ENCODE measurements around the gene CCL19. TPM values are rescaled to one million over a fixed set of nuclear protein-coding genes. Genes with fewer than 3 reads are reported as not detected.

CCL19 gene
- total RNA-seq, 1 donor from 2014 or later: not detected

DNA sequence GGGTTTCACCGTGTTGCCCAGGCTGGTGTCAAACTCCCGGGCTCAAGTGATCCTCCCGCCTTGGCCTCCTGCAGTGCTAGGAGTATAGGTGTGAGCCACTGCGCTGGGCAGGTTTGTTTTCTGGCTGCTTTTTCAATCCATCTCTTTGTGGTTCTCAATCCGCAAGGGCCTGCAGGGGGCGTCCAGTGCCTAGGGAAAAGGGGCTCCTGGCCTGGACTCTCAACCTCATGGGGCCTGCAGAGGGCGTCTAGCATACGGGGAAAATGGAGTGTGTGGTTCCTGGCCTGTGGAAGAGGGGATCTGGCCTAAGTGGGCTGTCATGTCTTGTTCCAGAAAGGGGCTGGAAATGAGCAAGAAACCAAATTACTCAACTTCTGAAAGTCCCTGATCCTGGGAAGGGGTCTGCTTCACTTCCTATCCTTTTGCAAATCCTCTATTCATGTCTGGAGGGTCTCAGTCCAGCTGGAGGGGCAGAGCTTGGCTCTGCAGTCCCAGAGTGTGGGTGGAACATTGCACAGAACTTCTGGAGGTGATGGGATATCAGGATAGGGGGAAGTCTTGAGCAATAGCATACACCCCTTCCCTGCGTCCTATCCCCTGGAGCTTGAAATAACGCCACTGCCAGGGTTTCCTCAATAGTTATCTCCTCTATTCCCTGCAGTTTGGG lies 15.9 kb downstream of the CCL19 start:
- H2AFZ ChIP-seq (replicated peaks): no peak overlapping the region

DNA sequence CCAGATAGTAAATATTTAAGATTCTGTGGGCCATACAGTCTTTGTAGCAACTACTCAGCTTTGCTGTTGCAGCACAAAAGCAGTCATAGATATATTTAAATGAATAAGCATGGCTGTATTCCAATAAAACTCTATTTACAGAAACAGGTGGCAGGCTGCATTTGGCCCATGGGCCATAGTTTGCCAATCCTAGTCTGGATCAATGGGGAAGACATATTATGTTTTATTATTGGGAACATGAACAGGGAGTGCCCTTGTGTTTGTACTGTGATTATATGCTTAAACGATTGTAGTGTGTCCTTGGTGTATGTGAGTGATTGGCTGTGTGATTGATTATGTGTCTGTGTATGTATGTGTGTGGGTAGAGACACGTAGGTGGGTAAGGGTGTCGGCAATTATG lies 16.6 kb downstream of the CCL19 start:
- TF ChIP-seq, protein P1, sequence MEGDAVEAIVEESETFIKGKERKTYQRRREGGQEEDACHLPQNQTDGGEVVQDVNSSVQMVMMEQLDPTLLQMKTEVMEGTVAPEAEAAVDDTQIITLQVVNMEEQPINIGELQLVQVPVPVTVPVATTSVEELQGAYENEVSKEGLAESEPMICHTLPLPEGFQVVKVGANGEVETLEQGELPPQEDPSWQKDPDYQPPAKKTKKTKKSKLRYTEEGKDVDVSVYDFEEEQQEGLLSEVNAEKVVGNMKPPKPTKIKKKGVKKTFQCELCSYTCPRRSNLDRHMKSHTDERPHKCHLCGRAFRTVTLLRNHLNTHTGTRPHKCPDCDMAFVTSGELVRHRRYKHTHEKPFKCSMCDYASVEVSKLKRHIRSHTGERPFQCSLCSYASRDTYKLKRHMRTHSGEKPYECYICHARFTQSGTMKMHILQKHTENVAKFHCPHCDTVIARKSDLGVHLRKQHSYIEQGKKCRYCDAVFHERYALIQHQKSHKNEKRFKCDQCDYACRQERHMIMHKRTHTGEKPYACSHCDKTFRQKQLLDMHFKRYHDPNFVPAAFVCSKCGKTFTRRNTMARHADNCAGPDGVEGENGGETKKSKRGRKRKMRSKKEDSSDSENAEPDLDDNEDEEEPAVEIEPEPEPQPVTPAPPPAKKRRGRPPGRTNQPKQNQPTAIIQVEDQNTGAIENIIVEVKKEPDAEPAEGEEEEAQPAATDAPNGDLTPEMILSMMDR (IDR thresholded peaks at IDR 0.05): no peak
- TF ChIP-seq EZH2phosphoT487 (IDR thresholded peaks at IDR 0.05) (no peak), EZH2 (IDR thresholded peaks at IDR 0.05) (no peak)
- H3K4me2 ChIP-seq: no peak overlapping the region
- Mint-ChIP-seq H3K4me1 (peaks cover 6% of the 10 kb centered on the region), H3K4me3 (no peak overlapping the region), H3K36me3 (peaks cover 6% of the 10 kb centered on the region), H3K27me3 (ENCODE audit: insufficient read depth, low read depth) (peaks cover 7% of the 10 kb centered on the region), H3K9me3 (no peaks in the 10 kb centered on the region), H3K27ac (no peak overlapping the region)
- no peak overlapping the region for H3K27ac ChIP-seq
- H2AFZ ChIP-seq (replicated peaks): no peak overlapping the region
- H3K79me2 ChIP-seq (ENCODE audit: low read depth): no peaks in the 10 kb centered on the region
- H3F3A ChIP-seq (ENCODE audit: low read depth): no peaks in the 10 kb centered on the region
- H3K4me3 ChIP-seq: no peak overlapping the region
- H3K4me1 ChIP-seq: no peaks in the 10 kb centered on the region
- no peak overlapping the region for H3K9ac ChIP-seq
- no peaks in the 10 kb centered on the region for H3K9me3 ChIP-seq (ENCODE audit: low read depth)
- H3K27me3 ChIP-seq: no peaks in the 10 kb centered on the region
- no peak for DNase-seq (ENCODE audit: low spot score)
- no peaks in the 10 kb centered on the region for H4K20me1 ChIP-seq (ENCODE audit: low read depth)
- no peaks in the 10 kb centered on the region for H3K36me3 ChIP-seq

More for the DNA sequence above, 15.9 kb downstream of the CCL19 start:
- Histone ChIP-seq H3F3A (ENCODE audit: low read depth) (no peaks in the 10 kb centered on the region), H3K4me2 (no peak overlapping the region), H3K9me3 (ENCODE audit: low read depth) (no peaks in the 10 kb centered on the region), H3K9ac (no peak overlapping the region), H4K20me1 (ENCODE audit: low read depth) (no peaks in the 10 kb centered on the region), H3K27me3 (no peaks in the 10 kb centered on the region), H3K36me3 (no peaks in the 10 kb centered on the region), H3K4me1 (no peaks in the 10 kb centered on the region), H3K27ac (no peak overlapping the region), H3K4me3 (no peak overlapping the region), H3K79me2 (ENCODE audit: low read depth) (no peaks in the 10 kb centered on the region)
- Mint-ChIP-seq H3K4me1 (peaks cover 6% of the 10 kb centered on the region), H3K9me3 (no peaks in the 10 kb centered on the region), H3K4me3 (no peak overlapping the region), H3K27me3 (ENCODE audit: insufficient read depth, low read depth) (peaks cover 7% of the 10 kb centered on the region), H3K27ac (no peak overlapping the region), H3K36me3 (peaks cover 1% of the 10 kb centered on the region)
- no peak for TF ChIP-seq EZH2 (IDR thresholded peaks at IDR 0.05)
- peak; percentile 27 for TF ChIP-seq EZH2phosphoT487 (IDR thresholded peaks at IDR 0.05)
- TF ChIP-seq, protein P1 (IDR thresholded peaks at IDR 0.05): peak; percentile 83
- peak; percentile 91 for DNase-seq (ENCODE audit: low spot score)

DNA sequence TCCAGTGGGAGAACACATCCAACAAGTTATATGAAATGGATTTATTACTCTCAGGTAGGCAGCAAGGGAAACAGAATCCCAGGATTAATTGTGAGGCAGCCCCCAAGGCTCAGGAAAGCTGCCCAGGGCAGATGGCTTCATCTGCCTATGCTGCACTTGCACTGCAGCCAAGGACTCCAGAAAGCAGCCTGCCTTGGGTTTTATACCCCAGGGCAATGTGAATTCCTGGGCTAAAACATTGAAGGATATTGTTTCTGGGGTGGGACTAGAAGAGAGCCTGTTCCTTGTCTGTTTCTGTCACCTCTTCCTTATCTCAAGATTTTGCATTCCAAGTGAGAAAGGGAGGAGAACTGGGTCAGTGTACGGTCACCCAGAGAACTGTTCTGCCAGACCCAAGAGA lies 19.8 kb downstream of the CCL19 start:
- Histone ChIP-seq H3F3A (ENCODE audit: low read depth) (no peaks in the 10 kb centered on the region), H4K20me1 (ENCODE audit: low read depth) (no peaks in the 10 kb centered on the region), H3K9ac (no peak overlapping the region), H3K27me3 (no peaks in the 10 kb centered on the region), H3K27ac (no peak overlapping the region), H3K4me1 (peaks cover 3% of the 10 kb centered on the region), H3K4me3 (no peak overlapping the region), H3K4me2 (no peak overlapping the region), H3K79me2 (ENCODE audit: low read depth) (peaks cover 14% of the 10 kb centered on the region), H3K36me3 (no peaks in the 10 kb centered on the region), H3K9me3 (ENCODE audit: low read depth) (no peaks in the 10 kb centered on the region), H2AFZ (replicated peaks) (no peak overlapping the region)
- Mint-ChIP-seq H3K4me1 (peaks cover 8% of the 10 kb centered on the region), H3K36me3 (peaks cover 19% of the 10 kb centered on the region), H3K27me3 (ENCODE audit: insufficient read depth, low read depth) (peaks cover 2% of the 10 kb centered on the region), H3K4me3 (no peak overlapping the region), H3K27ac (no peak overlapping the region), H3K9me3 (peaks cover 4% of the 10 kb centered on the region)
- DNase-seq (ENCODE audit: low spot score): no peak
- no peak for TF ChIP-seq EZH2phosphoT487 (IDR thresholded peaks at IDR 0.05)
- TF ChIP-seq, protein P1 (IDR thresholded peaks at IDR 0.05): no peak
- no peak for TF ChIP-seq EZH2 (IDR thresholded peaks at IDR 0.05)
